Right lobe of liver (tissue), 6 donors: ENCODE measurements around the gene SULT1A1. TPM values are rescaled to one million over a fixed set of nuclear protein-coding genes. Genes with fewer than 3 reads are reported as not detected.

Source experiments
- ATAC-seq, 4 donors: fragments of 200-7000 bp; cut with Tn5 transposase; one replicate each; pipeline ENCODE4 v1.9.1; 2020; ENCODE audit warnings: mild to moderate bottlenecking in 4 of 4, moderate library complexity in 4 of 4
- DNase-seq, 3 donors: peaks; one replicate each; pipeline ENCODE4 v3.0.0-alpha.2; 2020
- H3K27ac ChIP-seq, 3 donors: fragments of 200-600 bp; one replicate each; pipeline ENCODE4 v1.8.0; 2022
- H3K27me3 ChIP-seq, 2 donors: fragments of 200-600 bp; one replicate each; pipeline ENCODE4 v1.8.0; 2022
- H3K36me3 ChIP-seq, 4 donors: fragments of 200-600 bp; sonication (generic) in 1 of 4; one replicate each; pipeline versions ENCODE4 v1.5.1 to v1.8.0; 2017 to 2022; ENCODE audit warnings: control low read depth in 1 of 4
- H3K4me1 ChIP-seq, 4 donors: fragments of 200-600 bp; sonication (generic) in 1 of 4; one replicate each; pipeline versions ENCODE4 v1.5.1 to v1.8.0; 2017 to 2022; ENCODE audit warnings: control low read depth in 1 of 4
- H3K4me3 ChIP-seq, 3 donors: fragments of 200-600 bp; one replicate each; pipeline ENCODE4 v1.8.0; 2022
- H3K9me3 ChIP-seq, 4 donors: fragments of 200-600 bp; sonication (generic) in 1 of 4; one replicate each; pipeline versions ENCODE4 v1.5.1 to v1.8.0; 2017 to 2022; ENCODE audit warnings: control low read depth in 1 of 4
- CTCF ChIP-seq, 4 donors: fragments of 200-600 bp in 3 of 4; fragments of 450-650 bp in 1 of 4; IDR thresholded peaks; one replicate each; pipeline versions ENCODE4 v1.5.1 to v1.8.0; 2016 to 2022; ENCODE audit warnings: antibody characterized with exemption in 4 of 4, mild to moderate bottlenecking in 2 of 4
- POLR2A ChIP-seq: fragments of 450-650 bp; IDR thresholded peaks from one replicate; pipeline ENCODE4 v1.6.1; 2017; ENCODE audit warnings: antibody characterized with exemption, mild to moderate bottlenecking
- WGBS: methylation state at CpG from one replicate; pipeline ENCODE4 v1.1.6; 2018; ENCODE audit warnings: low coverage, low lambda C conversion rate; ENCODE audit not compliant: insufficient coverage; ENCODE audit errors: missing lambda C conversion rate; 5-methylcytosine and 5-hydroxymethylcytosine counted together
- intact Hi-C, 2 donors: fragments of 100-400 bp; cut with DNase I; formaldehyde crosslinking; loops; one replicate each; pipeline versions ENCODE4 v1.11.2 to v1.14.1; 2022
- total RNA-seq, 6 experiments: library from RNA; depleted of rRNA in 2 of 6; stranded (reverse); fragments of >200 nt in 2 of 6; fragmentation: NEBNext Ultra II Directional in 3 of 6; extraction: Animal tissue kit (Norgen Biotek cat#: 25700) in 3 of 6; gene quantifications; one replicate each; pipeline versions ENCODE4 v1.1.0 to v1.2.4, GENCODE V29; 2016 to 2023
- donor health status: DM: no; HTN: yes; CAD: no.
- donor health status: DM: no; HTN: no; CAD: no.
- donor health status: DM: no; HTN: no; CAD: no.
- donor health status: DM: no; HTN: yes; CAD: no.
- donor health status: DM: no; HTN: yes; CAD: no.

The SULT1A1 gene
- total RNA-seq, 6 experiments from 2014 or later = 132 to 335 (median 207) TPM

GRCh38 chr16:28580726-28581315 is 29.0 kb downstream of the SULT1A1 start:
- WGBS = 94% methylated on average over 7 of the region's 15 CpGs
- Histone ChIP-seq H3K27me3 (no peaks in the 10 kb centered on the region), H3K27ac (no peak overlapping the region), H3K4me3 (no peak overlapping the region), H3K9me3 (no peaks in the 10 kb centered on the region), H3K36me3 (peaks cover 0 to 19% (median 7%) of the 10 kb centered on the region in 4 donors), H3K4me1 (no peaks in the 10 kb centered on the region)
- DNase-seq = no peak
- no peak for TF ChIP-seq POLR2A
- TF ChIP-seq CTCF (IDR thresholded peaks at IDR 0.05) = no peak
- intact Hi-C loops = no loop called here
- ATAC-seq = no peak

- intact Hi-C loops = no loop called here
- Histone ChIP-seq H3K9me3 (no peaks in the 10 kb centered on the region), H3K36me3 (no peaks in the 10 kb centered on the region), H3K4me1 (no peaks in the 10 kb centered on the region), H3K27ac (no peak overlapping the region), H3K4me3 (no peak overlapping the region), H3K27me3 (no peaks in the 10 kb centered on the region)
- ATAC-seq = no peak
- TF ChIP-seq POLR2A = no peak
- no peak for TF ChIP-seq CTCF (IDR thresholded peaks at IDR 0.05)
- DNase-seq = no peak
- 79% methylated on average over 8 of the region's 8 CpGs for WGBS
Observed at GRCh38 chr16:28575446-28576109, 34.3 kb downstream of the SULT1A1 start.

- H3K36me3 ChIP-seq = no peaks in the 10 kb centered on the region
- 91% methylated on average over 2 of the region's 2 CpGs for WGBS
- no peaks in the 10 kb centered on the region for H3K9me3 ChIP-seq
- H3K4me1 ChIP-seq = no peaks in the 10 kb centered on the region
- DNase-seq (no peak), ATAC-seq (no peak)
- TF ChIP-seq CTCF (IDR thresholded peaks at IDR 0.05) = no peak
- TF ChIP-seq POLR2A = no peak
- H3K27ac ChIP-seq = no peak overlapping the region
- no peaks in the 10 kb centered on the region for H3K27me3 ChIP-seq
- no peak overlapping the region for H3K4me3 ChIP-seq
- intact Hi-C loops = no loop called here
Observed at GRCh38 chr16:28574925-28575324, 34.9 kb downstream of the SULT1A1 start.

GRCh38 chr16:28573738-28574718 is 35.8 kb downstream of the SULT1A1 start:
- no peak for TF ChIP-seq CTCF (IDR thresholded peaks at IDR 0.05)
- no peak for TF ChIP-seq POLR2A
- no peaks in the 10 kb centered on the region for H3K4me1 ChIP-seq
- H3K27me3 ChIP-seq = no peaks in the 10 kb centered on the region
- no peak for DNase-seq
- intact Hi-C loops = no loop called here
- H3K36me3 ChIP-seq = no peaks in the 10 kb centered on the region
- peak in 2 of 4 donors; percentile 15 to 28 for ATAC-seq
- WGBS = 60% methylated on average over 5 of the region's 17 CpGs
- no peak overlapping the region for H3K4me3 ChIP-seq
- no peaks in the 10 kb centered on the region for H3K9me3 ChIP-seq
- H3K27ac ChIP-seq = no peak overlapping the region
